Esophagus muscularis mucosa (tissue), 4 donors: ENCODE measurements around the gene SUPT4H1. TPM values are rescaled to one million over a fixed set of nuclear protein-coding genes. Genes with fewer than 3 reads are reported as not detected.

Experiments used
- DNase-seq: peaks from one replicate; pipeline ENCODE4 v3.0.0-alpha.2; 2017; ENCODE audit errors: extremely low spot score
- H3K27ac ChIP-seq, 4 donors: fragments of 200-600 bp; sonication (generic); replicated peaks in 1 of 4; 1 replicate in 3 of 4; 2 replicates in 1 of 4; pipeline ENCODE4 v1.5.1; 2016 to 2019; ENCODE audit warnings: mild to moderate bottlenecking in 1 of 4
- H3K27me3 ChIP-seq, 4 donors: fragments of 200-600 bp; sonication (generic); one replicate each; pipeline versions ENCODE4 v1.5.1 to v1.6.0; 2016 to 2019
- H3K36me3 ChIP-seq, 4 donors: fragments of 200-600 bp; sonication (generic); one replicate each; pipeline ENCODE4 v1.5.1; 2016 to 2019
- H3K4me1 ChIP-seq, 4 donors: fragments of 200-600 bp; sonication (generic); one replicate each; pipeline ENCODE4 v1.5.1; 2016 to 2019
- H3K4me3 ChIP-seq, 4 donors: fragments of 200-600 bp; sonication (generic); 1 replicate in 2 of 4; 2 replicates in 2 of 4; pipeline ENCODE4 v1.5.1; 2016 to 2019; ENCODE audit warnings: mild to moderate bottlenecking in 4 of 4, moderate library complexity in 1 of 4
- H3K9me3 ChIP-seq, 4 donors: fragments of 200-600 bp; sonication (generic); 1 replicate in 3 of 4; 2 replicates in 1 of 4; pipeline ENCODE4 v1.5.1; 2016 to 2019
- CTCF ChIP-seq, 3 experiments: fragments of 200-600 bp in 2 of 3; fragments of 450-650 bp in 1 of 3; sonication (generic) in 2 of 3; IDR thresholded peaks; one replicate each; pipeline ENCODE4 v1.5.1; 2017 to 2019; ENCODE audit warnings: antibody characterized with exemption in 3 of 3, mild to moderate bottlenecking in 2 of 3, moderate library complexity in 1 of 3
- EP300 ChIP-seq: sonication (generic); formaldehyde crosslinking; IDR thresholded peaks from one replicate; pipeline ENCODE4 v1.6.1; 2017; ENCODE audit warnings: antibody characterized with exemption
- POLR2A ChIP-seq: fragments of 450-650 bp; IDR thresholded peaks from one replicate; pipeline ENCODE4 v1.6.1; 2017; ENCODE audit warnings: antibody characterized with exemption, moderate library complexity, mild to moderate bottlenecking, low read depth
- POLR2AphosphoS5 ChIP-seq, 2 donors: sonication (generic); formaldehyde crosslinking; IDR thresholded peaks; one replicate each; pipeline ENCODE4 v1.6.1; 2017; ENCODE audit warnings: antibody characterized with exemption in 2 of 2
- WGBS: methylation state at CpG from one replicate; pipeline ENCODE4 v1.1.5; 2018; 5-methylcytosine and 5-hydroxymethylcytosine counted together
- intact Hi-C: fragments of 100-400 bp; cut with DNase I; formaldehyde crosslinking; loops from one replicate; pipeline ENCODE4 v1.15.1; 2023
- total RNA-seq, 4 donors: library from RNA; depleted of rRNA; stranded (reverse); fragments of >200 nt; gene quantifications; one replicate each; pipeline versions ENCODE4 v1.1.0 to v1.2.1, GENCODE V29; 2016

SUPT4H1 gene
- total RNA-seq, 4 donors from 2014 or later, result 35.3 to 59.6 (median 47.0) TPM

- no peak for TF ChIP-seq POLR2AphosphoS5 (IDR thresholded peaks at IDR 0.05)
- TF ChIP-seq CTCF (IDR thresholded peaks at IDR 0.05), result no peak
- TF ChIP-seq POLR2A, result no peak
- TF ChIP-seq EP300, result no peak
- Histone ChIP-seq H3K27ac (no peak overlapping the region), H3K36me3 (no peaks in the 10 kb centered on the region), H3K4me3 (peak overlapping the region in 1 of 4 donors; percentile 43), H3K9me3 (no peaks in the 10 kb centered on the region), H3K4me1 (peaks cover 6 to 51% (median 40%) of the 10 kb centered on the region in 4 donors), H3K27me3 (peaks cover 0 to 22% (median 2%) of the 10 kb centered on the region in 4 donors)
- no peak for DNase-seq
- WGBS, result 62% methylated on average over 6 of the region's 6 CpGs
- intact Hi-C loops, result no loop called here
Observed at GRCh38 chr17:58333736-58334207, 18.2 kb downstream of the SUPT4H1 start.

- peaks cover 0 to 22% (median 2%) of the 10 kb centered on the region in 4 donors for H3K27me3 ChIP-seq
- no peak for DNase-seq
- peak overlapping the region; percentile 43 to 57 (median 47) for H3K4me3 ChIP-seq
- intact Hi-C loops, result no loop called here
- H3K36me3 ChIP-seq, result no peaks in the 10 kb centered on the region
- TF ChIP-seq POLR2A (no peak), EP300 (no peak), CTCF (IDR thresholded peaks at IDR 0.05) (no peak), POLR2AphosphoS5 (IDR thresholded peaks at IDR 0.05) (no peak)
- H3K9me3 ChIP-seq, result no peaks in the 10 kb centered on the region
- 76% methylated on average over 14 of the region's 21 CpGs for WGBS
- peaks cover 6 to 51% (median 39%) of the 10 kb centered on the region in 4 donors for H3K4me1 ChIP-seq
- peak overlapping the region in 3 of 4 donors; percentile 58 to 71 (median 63) for H3K27ac ChIP-seq
Observed at GRCh38 chr17:58332778-58333735, 18.9 kb downstream of the SUPT4H1 start.

GRCh38 chr17:58331815-58332777 is 19.9 kb downstream of the SUPT4H1 start:
- DNase-seq, result no peak
- Histone ChIP-seq H3K27ac (peak overlapping the region; percentile 39 to 71 (median 60)), H3K4me1 (peaks cover 6 to 47% (median 32%) of the 10 kb centered on the region in 4 donors), H3K9me3 (no peaks in the 10 kb centered on the region), H3K36me3 (no peaks in the 10 kb centered on the region), H3K27me3 (peaks cover 0 to 17% (median 2%) of the 10 kb centered on the region in 4 donors), H3K4me3 (peak overlapping the region; percentile 43 to 57 (median 47))
- TF ChIP-seq POLR2A, result no peak
- TF ChIP-seq CTCF (IDR thresholded peaks at IDR 0.05), result no peak
- peak; percentile 65 to 82 for TF ChIP-seq POLR2AphosphoS5 (IDR thresholded peaks at IDR 0.05)
- no peak for TF ChIP-seq EP300
- WGBS, result 63% methylated on average over 22 of the region's 31 CpGs
- intact Hi-C loops, result no loop called here

GRCh38 chr17:58330997-58331814 is 20.8 kb downstream of the SUPT4H1 start:
- Histone ChIP-seq H3K4me1 (peaks cover 3 to 39% (median 23%) of the 10 kb centered on the region in 4 donors), H3K4me3 (peak overlapping the region; percentile 43 to 57 (median 47)), H3K9me3 (no peaks in the 10 kb centered on the region), H3K27me3 (peaks cover 0 to 17% (median 2%) of the 10 kb centered on the region in 4 donors), H3K27ac (peak overlapping the region; percentile 39 to 71 (median 60)), H3K36me3 (no peaks in the 10 kb centered on the region)
- 87% methylated on average over 18 of the region's 23 CpGs for WGBS
- no peak for TF ChIP-seq CTCF (IDR thresholded peaks at IDR 0.05)
- TF ChIP-seq POLR2A, result no peak
- TF ChIP-seq EP300, result no peak
- TF ChIP-seq POLR2AphosphoS5 (IDR thresholded peaks at IDR 0.05), result no peak
- no peak for DNase-seq
- intact Hi-C loops, result no loop called here
